H9 (cell line): ENCODE data around the gene KCNJ11. TPM values are rescaled to one million over a fixed set of nuclear protein-coding genes. Genes with fewer than 3 reads are reported as not detected.

Source experiments
- DNase-seq: peaks from one replicate; pipeline ENCODE4 v3.0.0-alpha.2; 2017
- H2AFZ ChIP-seq: one replicate; pipeline ENCODE4 v1.6.1; 2013; ENCODE audit warnings: mild to moderate bottlenecking, low read length, control low read depth, moderate library complexity
- H2AK5ac ChIP-seq: 2 replicates; pipeline ENCODE4 v1.6.1; 2013; ENCODE audit warnings: low read length, control low read depth, mixed read lengths; ENCODE audit not compliant: insufficient read length
- H2BK120ac ChIP-seq: one replicate; pipeline ENCODE4 v1.6.1; 2013; ENCODE audit warnings: low read depth, mild to moderate bottlenecking, low read length, control low read depth, inconsistent platforms; ENCODE audit not compliant: poor library complexity, severe bottlenecking
- H2BK12ac ChIP-seq: 2 replicates; pipeline ENCODE4 v1.6.1; 2013; ENCODE audit warnings: low read length, control low read depth, mixed read lengths, low read depth; ENCODE audit not compliant: insufficient read length
- H2BK15ac ChIP-seq: 2 replicates; pipeline ENCODE4 v1.6.1; 2013; ENCODE audit warnings: low read depth, low read length, control low read depth
- H2BK20ac ChIP-seq: one replicate; pipeline ENCODE4 v1.6.1; 2013; ENCODE audit warnings: low read depth, mild to moderate bottlenecking, low read length, control low read depth, inconsistent platforms; ENCODE audit not compliant: poor library complexity, severe bottlenecking
- H2BK5ac ChIP-seq: 2 replicates; pipeline ENCODE4 v1.6.1; 2013; ENCODE audit warnings: low read length, control low read depth, mixed read lengths; ENCODE audit not compliant: insufficient read length
- H3K14ac ChIP-seq: 2 replicates; pipeline ENCODE4 v1.6.1; 2013; ENCODE audit warnings: low read length, control low read depth; ENCODE audit not compliant: insufficient read depth
- H3K18ac ChIP-seq: 2 replicates; pipeline ENCODE4 v1.6.1; 2013; ENCODE audit warnings: low read depth, mild to moderate bottlenecking, mixed read lengths, low read length, control low read depth; ENCODE audit not compliant: insufficient read length
- H3K23ac ChIP-seq: 2 replicates; pipeline ENCODE4 v1.6.1; 2013; ENCODE audit warnings: low read length, control low read depth, mixed read lengths, low read depth; ENCODE audit not compliant: insufficient read length
- H3K23me2 ChIP-seq: 2 replicates; pipeline ENCODE4 v1.6.1; 2013; ENCODE audit warnings: low read depth, mild to moderate bottlenecking, mixed read lengths, low read length, control low read depth; ENCODE audit not compliant: insufficient read length, poor library complexity, severe bottlenecking
- H3K27ac ChIP-seq: 2 replicates; pipeline ENCODE4 v1.5.1; 2013; ENCODE audit warnings: low read length, control low read depth, mixed read lengths, low read depth; ENCODE audit not compliant: insufficient read length
- H3K27me3 ChIP-seq: 2 replicates; pipeline ENCODE4 v1.6.1; 2013; ENCODE audit warnings: low read length, control low read depth, inconsistent platforms; ENCODE audit not compliant: insufficient read depth
- H3K4ac ChIP-seq: 2 replicates; pipeline ENCODE4 v1.6.1; 2013; ENCODE audit warnings: low read depth, mild to moderate bottlenecking, control low read depth, inconsistent platforms, low read length, moderate library complexity
- H3K4me1 ChIP-seq: 2 replicates; pipeline ENCODE4 v1.6.1; 2013; ENCODE audit warnings: low read length, control low read depth, inconsistent platforms; ENCODE audit not compliant: insufficient read depth
- H3K4me2 ChIP-seq: 2 replicates; pipeline ENCODE4 v1.6.1; 2013; ENCODE audit warnings: low read length, control low read depth, mixed read lengths; ENCODE audit not compliant: insufficient read length, insufficient read depth
- H3K56ac ChIP-seq: 2 replicates; pipeline ENCODE4 v1.6.1; 2013; ENCODE audit warnings: low read depth, mild to moderate bottlenecking, mixed read lengths, low read length, control low read depth; ENCODE audit not compliant: insufficient read length
- H3K79me1 ChIP-seq: 2 replicates; pipeline ENCODE4 v1.6.1; 2013; ENCODE audit warnings: low read depth, mild to moderate bottlenecking, moderate library complexity, low read length, control low read depth, inconsistent platforms; ENCODE audit not compliant: insufficient read depth, poor library complexity, severe bottlenecking
- H3K79me2 ChIP-seq: 2 replicates; pipeline ENCODE4 v1.6.1; 2013; ENCODE audit warnings: low read length, control low read depth, inconsistent platforms; ENCODE audit not compliant: insufficient read depth
- H3K9ac ChIP-seq: 2 replicates; pipeline ENCODE4 v1.6.1; 2013; ENCODE audit warnings: low read length, control low read depth, mixed read lengths; ENCODE audit not compliant: insufficient read length; ENCODE audit errors: extremely low read depth
- H3K9me3 ChIP-seq: one replicate; pipeline ENCODE4 v1.6.1; 2013; ENCODE audit warnings: low read depth, low read length, inconsistent platforms; ENCODE audit not compliant: control insufficient read depth
- H3T11ph ChIP-seq: one replicate; pipeline ENCODE4 v1.6.1; 2013; ENCODE audit warnings: mild to moderate bottlenecking, low read length, control low read depth, inconsistent platforms
- H4K20me1 ChIP-seq: one replicate; pipeline ENCODE4 v1.6.1; 2013; ENCODE audit not compliant: control insufficient read depth, insufficient read length, insufficient read depth
- H4K5ac ChIP-seq: 2 replicates; pipeline ENCODE4 v1.6.1; 2013; ENCODE audit warnings: low read depth, mild to moderate bottlenecking, mixed read lengths, low read length, control low read depth; ENCODE audit not compliant: insufficient read length
- H4K8ac ChIP-seq: replicated peaks from 2 replicates; pipeline ENCODE4 v1.6.1; 2013; ENCODE audit warnings: low read length, control low read depth, mixed read lengths, low read depth; ENCODE audit not compliant: insufficient read length
- H4K91ac ChIP-seq: 2 replicates; pipeline ENCODE4 v1.6.1; 2013; ENCODE audit warnings: low read depth, mild to moderate bottlenecking, moderate library complexity, mixed read lengths, low read length, control low read depth; ENCODE audit not compliant: insufficient read length
- H3K27ac Mint-ChIP-seq, 3 experiments: 2 replicates in 2 of 3; 3 replicates in 1 of 3; pipeline ENCODE4 v1.8.0; 2020 to 2021; ENCODE audit warnings: mixed read lengths in 3 of 3, mild to moderate bottlenecking in 1 of 3, moderate library complexity in 1 of 3
- H3K27me3 Mint-ChIP-seq: 2 replicates; pipeline ENCODE4 v1.8.0; 2021; ENCODE audit warnings: low read depth, mild to moderate bottlenecking, moderate library complexity, mixed read lengths
- H3K36me3 Mint-ChIP-seq, 3 experiments: 2 replicates in 2 of 3; 3 replicates in 1 of 3; pipeline ENCODE4 v1.8.0; 2020 to 2021; ENCODE audit warnings: low read depth in 3 of 3, mixed read lengths in 3 of 3; ENCODE audit not compliant: insufficient read depth in 1 of 3
- H3K4me1 Mint-ChIP-seq, 2 experiments: 2 replicates each; pipeline ENCODE4 v1.8.0; 2020; ENCODE audit warnings: mixed read lengths in 2 of 2
- H3K4me3 Mint-ChIP-seq, 2 experiments: 2 replicates in 1 of 2; 3 replicates in 1 of 2; pipeline ENCODE4 v1.8.0; 2020 to 2021; ENCODE audit warnings: mild to moderate bottlenecking in 2 of 2, mixed read lengths in 2 of 2, moderate library complexity in 1 of 2
- H3K9me3 Mint-ChIP-seq, 2 experiments: 2 replicates in 1 of 2; 3 replicates in 1 of 2; pipeline ENCODE4 v1.8.0; 2020; ENCODE audit warnings: mild to moderate bottlenecking in 2 of 2, mixed read lengths in 2 of 2, moderate library complexity in 1 of 2
- CTCF ChIP-seq: fragments of 200-600 bp; sonication (generic); conservative IDR thresholded peaks from 3 replicates; pipeline ENCODE4 v1.8.0; 2021; ENCODE audit warnings: antibody characterized with exemption, mild to moderate bottlenecking
- WGBS: extraction: QIAGEN DNeasy Blood & Tissue Kit; methylation state at CpG from one replicate; pipeline ENCODE4 v1.1.7; 2013; ENCODE audit warnings: missing lambda C conversion rate, low lambda C conversion rate, mixed read lengths; ENCODE audit not compliant: insufficient read length; ENCODE audit errors: extremely low coverage; 5-methylcytosine and 5-hydroxymethylcytosine counted together
- total RNA-seq: library from RNA; stranded (reverse); gene quantifications from 2 replicates; pipeline ENCODE4 v1.2.1, GENCODE V29; 2021

The KCNJ11 gene
- total RNA-seq, 1 experiment from 2014 or later = 2.3 TPM

GRCh38 chr11:17385492-17385891 lies 3.0 kb downstream of the KCNJ11 start:
- Histone ChIP-seq H3K14ac (no peak overlapping the region), H2BK120ac (no peak overlapping the region), H2AFZ (no peak overlapping the region), H3T11ph (no peak overlapping the region), H2BK20ac (no peak overlapping the region), H2BK5ac (no peak overlapping the region), H4K8ac (no peak overlapping the region), H4K5ac (no peak overlapping the region), H3K18ac (no peak overlapping the region), H3K9me3 (no peaks in the 10 kb centered on the region), H3K23me2 (no peaks in the 10 kb centered on the region), H3K79me2 (no peaks in the 10 kb centered on the region), H4K91ac (no peak overlapping the region), H3K56ac (no peak overlapping the region), H3K27me3 (no peaks in the 10 kb centered on the region), H2BK15ac (no peak overlapping the region), H2BK12ac (no peak overlapping the region), H3K9ac (no peak overlapping the region), H3K27ac (no peak overlapping the region), H3K4ac (no peak overlapping the region), H2AK5ac (no peak overlapping the region), H3K79me1 (no peaks in the 10 kb centered on the region), H3K4me1 (no peaks in the 10 kb centered on the region; the same call in 1 of the 2 replicates), H3K4me2 (no peak overlapping the region), H4K20me1 (peaks cover 3% of the 10 kb centered on the region), H3K23ac (no peak overlapping the region)
- Mint-ChIP-seq H3K4me3 (no peak overlapping the region), H3K27me3 (peaks cover 17% of the 10 kb centered on the region), H3K36me3 (peaks cover 7 to 9% (median 8%) of the 10 kb centered on the region in 3 experiments; a peak in 6 of 7 replicates), H3K9me3 (0 out of 5 replicates have a peak, but pooled peaks cover 0 to 3% of the 10 kb centered on the region in 2 experiments), H3K4me1 (peaks cover 9 to 17% of the 10 kb centered on the region in 2 experiments), H3K27ac (no peak overlapping the region; a peak in 1 of 7 replicates)
- no peak for DNase-seq
- no peak for TF ChIP-seq CTCF
- no CpG with 5 or more reads among the region's 5 CpGs for WGBS
